A549 (cell line): Measurements from ENCODE around the gene NFE2L3.

Experiments used
- BHLHE40 ChIP-seq: IDR thresholded peaks from 2 replicates; pipeline ENCODE4 v1.6.1; 2012; ENCODE audit warnings: low read depth, low read length, inconsistent platforms
- CBX8 ChIP-seq: fragments of 200-600 bp; sonication (generic); IDR thresholded peaks from 2 replicates; pipeline ENCODE4 v1.6.1; 2016
- CTCF ChIP-seq: fragments of >200 bp; sonication (Bioruptor Twin); formaldehyde crosslinking; IDR thresholded peaks from 3 replicates; pipeline ENCODE4 v1.5.1; 2016
- EP300 ChIP-seq, 2 experiments: fragments of >200 bp; sonication (Bioruptor Twin); formaldehyde crosslinking; IDR thresholded peaks; 2 replicates in 1 of 2; 3 replicates in 1 of 2; pipeline ENCODE4 v1.6.1; 2016 to 2017
- MYC ChIP-seq: IDR thresholded peaks from 2 replicates; pipeline ENCODE4 v1.6.1; 2012; ENCODE audit warnings: mild to moderate bottlenecking, inconsistent platforms, low read length, improper control_type of control experiment, borderline replicate concordance
- NR3C1 ChIP-seq: fragments of >200 bp; sonication (Bioruptor Twin); formaldehyde crosslinking; IDR thresholded peaks from 3 replicates; pipeline ENCODE4 v1.6.1; 2017
- POLR2A ChIP-seq: IDR thresholded peaks from 2 replicates; pipeline ENCODE4 v1.6.1; 2012; ENCODE audit warnings: mild to moderate bottlenecking, low read length
- RAD21 ChIP-seq, 2 experiments: fragments of >200 bp in 1 of 2; sonication (Bioruptor Twin) in 1 of 2; formaldehyde crosslinking in 1 of 2; IDR thresholded peaks in 1 of 2; conservative IDR thresholded peaks in 1 of 2; 2 replicates in 1 of 2; 3 replicates in 1 of 2; pipeline ENCODE4 v1.6.1; 2012 to 2018; ENCODE audit warnings: inconsistent platforms in 1 of 2
- USF2 ChIP-seq: fragments of 450-650 bp; IDR thresholded peaks from 2 replicates; pipeline ENCODE4 v1.6.1; 2014; ENCODE audit warnings: antibody characterized with exemption
- TF ChIP-seq, protein P1 (sequence below): fragments of 200-600 bp; sonication (generic); IDR thresholded peaks from 2 replicates; pipeline ENCODE4 v1.6.1; 2016; ENCODE audit warnings: antibody characterized with exemption, mild to moderate bottlenecking, moderate library complexity

- TF ChIP-seq CTCF = no peak
- TF ChIP-seq POLR2A = no peak
- no peak for TF ChIP-seq BHLHE40
- TF ChIP-seq EP300 (IDR thresholded peaks at IDR 0.05) = no peak
- no peak for TF ChIP-seq RAD21 (conservative IDR thresholded peaks at IDR 0.05 in 1 of 2, IDR thresholded peaks at IDR 0.05 in 1 of 2)
- TF ChIP-seq NR3C1 = no peak
- TF ChIP-seq USF2 = no peak
- TF ChIP-seq CBX8 = no peak
- TF ChIP-seq, protein P1, sequence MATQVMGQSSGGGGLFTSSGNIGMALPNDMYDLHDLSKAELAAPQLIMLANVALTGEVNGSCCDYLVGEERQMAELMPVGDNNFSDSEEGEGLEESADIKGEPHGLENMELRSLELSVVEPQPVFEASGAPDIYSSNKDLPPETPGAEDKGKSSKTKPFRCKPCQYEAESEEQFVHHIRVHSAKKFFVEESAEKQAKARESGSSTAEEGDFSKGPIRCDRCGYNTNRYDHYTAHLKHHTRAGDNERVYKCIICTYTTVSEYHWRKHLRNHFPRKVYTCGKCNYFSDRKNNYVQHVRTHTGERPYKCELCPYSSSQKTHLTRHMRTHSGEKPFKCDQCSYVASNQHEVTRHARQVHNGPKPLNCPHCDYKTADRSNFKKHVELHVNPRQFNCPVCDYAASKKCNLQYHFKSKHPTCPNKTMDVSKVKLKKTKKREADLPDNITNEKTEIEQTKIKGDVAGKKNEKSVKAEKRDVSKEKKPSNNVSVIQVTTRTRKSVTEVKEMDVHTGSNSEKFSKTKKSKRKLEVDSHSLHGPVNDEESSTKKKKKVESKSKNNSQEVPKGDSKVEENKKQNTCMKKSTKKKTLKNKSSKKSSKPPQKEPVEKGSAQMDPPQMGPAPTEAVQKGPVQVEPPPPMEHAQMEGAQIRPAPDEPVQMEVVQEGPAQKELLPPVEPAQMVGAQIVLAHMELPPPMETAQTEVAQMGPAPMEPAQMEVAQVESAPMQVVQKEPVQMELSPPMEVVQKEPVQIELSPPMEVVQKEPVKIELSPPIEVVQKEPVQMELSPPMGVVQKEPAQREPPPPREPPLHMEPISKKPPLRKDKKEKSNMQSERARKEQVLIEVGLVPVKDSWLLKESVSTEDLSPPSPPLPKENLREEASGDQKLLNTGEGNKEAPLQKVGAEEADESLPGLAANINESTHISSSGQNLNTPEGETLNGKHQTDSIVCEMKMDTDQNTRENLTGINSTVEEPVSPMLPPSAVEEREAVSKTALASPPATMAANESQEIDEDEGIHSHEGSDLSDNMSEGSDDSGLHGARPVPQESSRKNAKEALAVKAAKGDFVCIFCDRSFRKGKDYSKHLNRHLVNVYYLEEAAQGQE = no peak
- no peak for TF ChIP-seq MYC
Observed at GRCh38 chr7:26216049-26216448, 64.1 kb downstream of the NFE2L3 start.
